Heart left ventricle (tissue), 13 donors: ENCODE results near the gene BOD1L1.

Experiments used
- CTCF ChIP-seq, 12 donors: fragments of 200-600 bp; sonication (generic) in 4 of 12; IDR thresholded peaks; one replicate each; pipeline versions ENCODE4 v1.5.0 to v1.8.0; 2018 to 2022; ENCODE audit warnings: antibody characterized with exemption in 12 of 12, mild to moderate bottlenecking in 5 of 12
- POLR2A ChIP-seq, 2 donors: fragments of 450-650 bp; IDR thresholded peaks; one replicate each; pipeline ENCODE4 v1.6.1; 2017; ENCODE audit warnings: antibody characterized with exemption in 2 of 2, mild to moderate bottlenecking in 2 of 2, moderate library complexity in 2 of 2
- donor health status: ischemic (EF 13 %, LVEDD 7.1; RV severe dilation, severe dysfunction).
- donor health status: DM: no; HTN: yes; CAD: no.
- donor health status: DM: no; HTN: no; CAD: no.
- donor health status: ischemic (EF 25% LVEDD 6.9; RV normal size, moderate dysfunction).
- donor health status: ischemic (EF 25% LVEDD 5.7; RV mildly dilated, moderate dysfunction).
- donor health status: ischemic (EF 35%, LVEDD 5.7; RV mildly dilated, moderate dysfunction).
- donor health status: nonischemic (EF 11% LVEDD 7.7; RV severe dilation, severe dysfunction).
- donor health status: DM: yes; HTN: yes; CAD: no.
- donor health status: PGD.
- donor health status: ischemic (EF 29% LVEDD 5.4; RV normal size, mild dysfunction).
- donor health status: nonischemic (EF 23%, LVEDD 6.1; RV moderate dilation, normal function).

GRCh38 chr4:13538427-13538973 lies 89.0 kb downstream of the BOD1L1 start:
- no peak for TF ChIP-seq CTCF (IDR thresholded peaks at IDR 0.05)
- TF ChIP-seq POLR2A (IDR thresholded peaks at IDR 0.05): no peak
